OCI-LY1 (cell line): ENCODE measurements around the gene NRK.

Source experiments
- CTCF ChIP-seq: fragments of 200-600 bp; sonication (generic), shearing (Covaris generic); IDR thresholded peaks from 2 replicates; pipeline ENCODE4 v1.5.1; 2017; ENCODE audit warnings: mild to moderate bottlenecking, antibody characterized with exemption, low read length, moderate library complexity, mixed read lengths
- EZH2 ChIP-seq: fragments of 200-600 bp; sonication (generic), shearing (Covaris generic); IDR thresholded peaks from 2 replicates; pipeline ENCODE4 v1.8.0; 2017; ENCODE audit warnings: borderline replicate concordance, mixed run types, mild to moderate bottlenecking, antibody characterized with exemption, low read length, moderate library complexity, mixed read lengths

GRCh38 chrX:105945266-105945665, 122.9 kb downstream of the NRK start:
- TF ChIP-seq CTCF (no peak), EZH2 (no peak)
